ENCODE results near the gene TRAPPC13. TPM values are rescaled to one million over a fixed set of nuclear protein-coding genes. Genes with fewer than 3 reads are reported as not detected.

Gene TRAPPC13
- total RNA-seq: 9.3 and 11.6 TPM in 2 replicates

GRCh38 chr5:65624571-65625555, at the start of gene TRAPPC13, which contains the start of gene SHLD3:
TRAPPC13 (plus strand) TSS chr5:65625027; CDS start chr5:65625061, 34 bp downstream.
SHLD3 (plus strand) TSS chr5:65625027; CDS start chr5:65629588, 4,561 bp downstream.

GRCh38 chr5:65624025-65624570, 729 bp upstream of the TRAPPC13 start, which contains the start of gene TRIM23:
TRIM23 (minus strand) TSS chr5:65624333; CDS start chr5:65624274, 59 bp downstream.

Other genes starting within 250 kb of the TRAPPC13 start
- 8.5 and 13.4 TPM in 2 replicates for gene ADAMTS6, start 143.1 kb upstream of the TRAPPC13 start, total RNA-seq
- gene CENPK, start 61.9 kb upstream of the TRAPPC13 start, total RNA-seq: 3.4 and 15.5 TPM in 2 replicates
- gene PPWD1, start 61.7 kb upstream of the TRAPPC13 start, total RNA-seq: 9.8 and 10.5 TPM in 2 replicates
- gene TRIM23, start 694 bp upstream of the TRAPPC13 start, total RNA-seq: 3.9 and 7.5 TPM in 2 replicates
- 1.4 and 1.5 TPM in 2 replicates for gene SHLD3, start within 50 bp of the TRAPPC13 start, total RNA-seq
- 5.3 and 5.9 TPM in 2 replicates for gene SGTB, start 97.1 kb downstream of the TRAPPC13 start, total RNA-seq
- 19.3 and 27.7 TPM in 2 replicates for gene NLN, start 97.2 kb downstream of the TRAPPC13 start, total RNA-seq

Data from mesangial cell (primary cell).